Heart right ventricle (tissue), 16 donors: ENCODE results near the gene ADAMTS12. TPM values are rescaled to one million over a fixed set of nuclear protein-coding genes. Genes with fewer than 3 reads are reported as not detected.
A peak's percentile ranks its signal among the peaks of the same experiment; 100 is the strongest.

Experiments
- ATAC-seq, 8 donors: fragments of 200-7000 bp; cut with Tn5 transposase; one replicate each; pipeline ENCODE4 v1.9.1; 2020; ENCODE audit warnings: mild to moderate bottlenecking in 8 of 8, moderate library complexity in 8 of 8, moderate number of reproducible peaks in 1 of 8
- DNase-seq, 2 donors: peaks; one replicate each; pipeline ENCODE4 v3.0.0-alpha.2; 2020
- H3K27ac ChIP-seq, 10 donors: fragments of 200-600 bp; sonication (generic) in 2 of 10; one replicate each; pipeline versions ENCODE4 v1.5.0 to v1.8.0; 2020 to 2022; ENCODE audit warnings: mild to moderate bottlenecking in 3 of 10
- H3K27me3 ChIP-seq, 7 donors: fragments of 200-600 bp; one replicate each; pipeline ENCODE4 v1.8.0; 2021 to 2022; ENCODE audit warnings: mild to moderate bottlenecking in 2 of 7
- H3K36me3 ChIP-seq, 9 donors: fragments of 200-600 bp; sonication (generic) in 1 of 9; one replicate each; pipeline versions ENCODE4 v1.5.0 to v1.8.0; 2020 to 2022; ENCODE audit warnings: mild to moderate bottlenecking in 2 of 9
- H3K4me1 ChIP-seq, 9 donors: fragments of 200-600 bp; sonication (generic) in 1 of 9; one replicate each; pipeline versions ENCODE4 v1.5.0 to v1.8.0; 2020 to 2022; ENCODE audit warnings: mild to moderate bottlenecking in 4 of 9
- H3K4me3 ChIP-seq, 10 donors: fragments of 200-600 bp; sonication (generic) in 2 of 10; one replicate each; pipeline versions ENCODE4 v1.5.0 to v1.8.0; 2020 to 2022; ENCODE audit warnings: mild to moderate bottlenecking in 7 of 10, moderate library complexity in 2 of 10
- H3K9me3 ChIP-seq, 11 donors: fragments of 200-600 bp in 10 of 11; sonication (generic) in 2 of 11; one replicate each; pipeline versions ENCODE4 v1.5.0 to v1.8.0; 2013 to 2022; ENCODE audit warnings: mild to moderate bottlenecking in 2 of 11, control low read depth in 1 of 11, moderate library complexity in 1 of 11
- WGBS, 2 donors: extraction: QIAGEN DNeasy Blood & Tissue Kit; methylation state at CpG; one replicate each; pipeline ENCODE4 v1.1.7; 2013; ENCODE audit warnings: inconsistent platforms in 1 of 2; 5-methylcytosine and 5-hydroxymethylcytosine counted together
- intact Hi-C, 10 donors: fragments of 100-400 bp; cut with DNase I; formaldehyde crosslinking; loops; one replicate each; pipeline versions ENCODE4 v1.11.1 to v1.14.2; 2022
- polyA plus RNA-seq, 2 donors: library from polyadenylated mRNA; stranded (reverse); fragments of 200-250 nt; gene quantifications; one replicate each; pipeline ENCODE4 v1.2.3, GENCODE V29; 2013
- total RNA-seq, 10 donors: library from RNA; stranded (reverse); fragmentation: NEBNext Ultra II Directional in 3 of 10; extraction: Animal tissue kit (Norgen Biotek cat#: 25700) in 3 of 10; gene quantifications; one replicate each; pipeline versions ENCODE4 v1.2.1 to v1.2.4, GENCODE V29; 2021 to 2023
- TF ChIP-seq, protein P1 (sequence below), 9 donors: fragments of 200-600 bp; sonication (generic) in 2 of 9; IDR thresholded peaks; one replicate each; pipeline versions ENCODE4 v1.5.0 to v1.8.0; 2021 to 2022; ENCODE audit warnings: antibody characterized with exemption in 9 of 9, mild to moderate bottlenecking in 5 of 9, moderate library complexity in 1 of 9
- donor health status: Arrhythmogenic right ventricular cardiomyopathy.
- donor health status: ischemic (EF 13 %, LVEDD 7.1; RV severe dilation, severe dysfunction).
- donor health status: healthy with polysubstance abuse.
- donor health status: DM: no; HTN: yes; CAD: no.
- donor health status: DM: no; HTN: no; CAD: no.
- donor health status: ischemic (EF 25% LVEDD 6.9; RV normal size, moderate dysfunction).
- donor health status: ischemic (EF 25% LVEDD 5.7; RV mildly dilated, moderate dysfunction).
- donor health status: healthy.
- donor health status: DM: yes; HTN: yes; CAD: no.
- donor health status: Ischemic cardiomyopathy.
- donor health status: ischemic (EF 35%, LVEDD 5.7; RV mildly dilated, moderate dysfunction).
- donor health status: nonischemic (EF 11% LVEDD 7.7; RV severe dilation, severe dysfunction).
- donor health status: DM: yes; HTN: yes; CAD: no.
- donor health status: PGD.
- donor health status: ischemic (EF 29% LVEDD 5.4; RV normal size, mild dysfunction).
- donor health status: nonischemic (EF 23%, LVEDD 6.1; RV moderate dilation, normal function).

ADAMTS12 gene
- total and polyA plus RNA-seq, 12 donors = 0.37 to 3.7 (median 1.3) TPM

- H3K9me3 ChIP-seq = no peaks in the 10 kb centered on the region
- H3K4me1 ChIP-seq = no peaks in the 10 kb centered on the region
- DNase-seq = no peak
- ATAC-seq = peak in 2 of 8 donors; percentile 34 to 55
- WGBS, 2 donors = 81 to 94% methylated on average over 1 of the region's 1 CpG
- H3K4me3 ChIP-seq = no peak overlapping the region
- intact Hi-C loops = no loop called here
- TF ChIP-seq, protein P1, sequence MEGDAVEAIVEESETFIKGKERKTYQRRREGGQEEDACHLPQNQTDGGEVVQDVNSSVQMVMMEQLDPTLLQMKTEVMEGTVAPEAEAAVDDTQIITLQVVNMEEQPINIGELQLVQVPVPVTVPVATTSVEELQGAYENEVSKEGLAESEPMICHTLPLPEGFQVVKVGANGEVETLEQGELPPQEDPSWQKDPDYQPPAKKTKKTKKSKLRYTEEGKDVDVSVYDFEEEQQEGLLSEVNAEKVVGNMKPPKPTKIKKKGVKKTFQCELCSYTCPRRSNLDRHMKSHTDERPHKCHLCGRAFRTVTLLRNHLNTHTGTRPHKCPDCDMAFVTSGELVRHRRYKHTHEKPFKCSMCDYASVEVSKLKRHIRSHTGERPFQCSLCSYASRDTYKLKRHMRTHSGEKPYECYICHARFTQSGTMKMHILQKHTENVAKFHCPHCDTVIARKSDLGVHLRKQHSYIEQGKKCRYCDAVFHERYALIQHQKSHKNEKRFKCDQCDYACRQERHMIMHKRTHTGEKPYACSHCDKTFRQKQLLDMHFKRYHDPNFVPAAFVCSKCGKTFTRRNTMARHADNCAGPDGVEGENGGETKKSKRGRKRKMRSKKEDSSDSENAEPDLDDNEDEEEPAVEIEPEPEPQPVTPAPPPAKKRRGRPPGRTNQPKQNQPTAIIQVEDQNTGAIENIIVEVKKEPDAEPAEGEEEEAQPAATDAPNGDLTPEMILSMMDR (IDR thresholded peaks at IDR 0.05) = no peak
- peaks cover 0 to 8% (median 0%) of the 10 kb centered on the region in 7 donors for H3K27me3 ChIP-seq
- no peak overlapping the region for H3K27ac ChIP-seq
- H3K36me3 ChIP-seq = peaks cover 0 to 7% (median 0%) of the 10 kb centered on the region in 9 donors
Observed at GRCh38 chr5:33592245-33592644, 299.5 kb downstream of the ADAMTS12 start.

DNA sequence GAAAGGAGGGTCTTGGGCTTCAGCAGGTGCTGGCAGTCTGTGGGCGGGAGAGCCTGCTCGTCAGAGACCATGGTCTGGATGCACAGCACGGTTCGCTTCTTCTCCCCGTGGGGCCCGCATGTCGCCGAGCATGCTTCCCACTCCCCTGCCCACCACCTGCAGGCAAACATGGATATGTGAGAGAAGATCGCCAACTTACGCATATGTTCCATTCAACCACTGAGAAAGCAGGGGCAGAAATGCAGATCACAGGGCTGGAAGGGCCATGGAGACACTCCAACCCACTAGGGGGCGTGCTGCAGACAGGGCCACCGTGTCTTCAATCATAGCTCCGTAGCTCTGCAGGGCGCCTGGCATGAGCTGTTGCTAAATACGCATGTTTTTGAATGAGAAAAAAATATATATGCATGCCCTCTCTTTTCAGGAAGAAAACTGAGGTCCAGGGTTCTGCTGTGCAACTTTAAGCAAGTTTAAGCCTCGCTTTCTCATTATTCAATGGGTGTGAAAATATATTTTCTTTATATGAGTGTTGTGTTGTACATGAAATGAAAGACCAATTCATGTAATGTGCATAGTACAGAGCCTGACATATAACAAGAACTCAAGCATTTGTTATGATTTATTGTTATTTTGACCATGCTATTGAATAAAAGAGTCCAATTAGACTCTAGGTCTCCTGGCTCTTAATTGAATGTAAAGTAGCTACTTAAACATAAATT, 303.0 kb downstream of the ADAMTS12 start:
- H3K36me3 ChIP-seq = peaks cover 0 to 7% (median 0%) of the 10 kb centered on the region in 9 donors
- H3K9me3 ChIP-seq = no peaks in the 10 kb centered on the region
- TF ChIP-seq, protein P1 (IDR thresholded peaks at IDR 0.05) = peak in 6 of 9 donors; percentile 9 to 45 (median 20)
- H3K27me3 ChIP-seq = no peaks in the 10 kb centered on the region
- H3K4me1 ChIP-seq = no peaks in the 10 kb centered on the region
- H3K27ac ChIP-seq = no peak overlapping the region
- intact Hi-C loops = no loop called here
- H3K4me3 ChIP-seq = no peak overlapping the region
- 79 to 82% methylated on average over 16 of the region's 16 CpGs for WGBS, 2 donors
- no peak for ATAC-seq
- no peak for DNase-seq

GRCh38 chr5:33583332-33583731, 308.5 kb downstream of the ADAMTS12 start:
- ATAC-seq (no peak), DNase-seq (no peak)
- H3K36me3 ChIP-seq = peaks cover 0 to 7% (median 0%) of the 10 kb centered on the region in 9 donors
- no peaks in the 10 kb centered on the region for H3K27me3 ChIP-seq
- peaks cover 0 to 7% (median 0%) of the 10 kb centered on the region in 9 donors for H3K4me1 ChIP-seq
- no peak overlapping the region for H3K27ac ChIP-seq
- TF ChIP-seq, protein P1 (IDR thresholded peaks at IDR 0.05) = no peak
- intact Hi-C loops = no loop called here
- no peak overlapping the region for H3K4me3 ChIP-seq
- WGBS, 2 donors = 72% methylated on average over 6 of the region's 6 CpGs
- no peaks in the 10 kb centered on the region for H3K9me3 ChIP-seq

DNA sequence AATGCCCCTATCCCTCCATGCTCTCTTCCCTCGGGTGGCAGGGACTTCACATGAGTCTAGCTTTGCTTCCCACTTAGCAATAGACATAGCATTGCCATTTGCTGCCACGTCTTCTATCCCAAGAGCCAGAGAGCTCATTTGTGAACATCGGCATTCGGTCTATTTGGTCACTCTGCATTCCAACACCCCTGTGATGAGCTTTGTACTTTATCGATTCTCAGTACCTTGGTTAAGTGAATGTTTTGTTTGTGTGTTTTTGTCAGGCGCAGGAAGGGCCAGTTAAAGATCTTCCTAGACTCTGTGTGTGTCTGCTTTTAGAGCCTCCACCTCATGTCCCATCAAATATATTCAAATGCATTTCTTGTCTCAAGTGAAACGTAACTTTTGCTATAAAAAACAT, 309.4 kb downstream of the ADAMTS12 start:
- H3K4me1 ChIP-seq = peaks cover 0 to 9% (median 0%) of the 10 kb centered on the region in 9 donors
- ATAC-seq = no peak
- intact Hi-C loops = no loop called here
- H3K9me3 ChIP-seq = no peaks in the 10 kb centered on the region
- H3K27ac ChIP-seq = no peak overlapping the region
- no peak for DNase-seq
- no peaks in the 10 kb centered on the region for H3K36me3 ChIP-seq
- H3K27me3 ChIP-seq = no peaks in the 10 kb centered on the region
- 87 to 88% methylated on average over 7 of the region's 7 CpGs for WGBS, 2 donors
- TF ChIP-seq, protein P1 (IDR thresholded peaks at IDR 0.05) = no peak
- no peak overlapping the region for H3K4me3 ChIP-seq
